Stimulated activated naive B cell treated with anti-CD40 and anti-IgM and Interleukin-4, amounts not matched to agents 10 μg/mL and 1 μg/mL and 100 μg/mL, for 72 hours (primary cell): ENCODE results near the gene ENPP5.
A peak's percentile ranks its signal among the peaks of the same experiment; 100 is the strongest.

Experiments
- ATAC-seq, 2 donors: fragments of 150-1000 bp; cut with Tn5 transposase; replicated peaks; 2 replicates each; pipeline ENCODE4 v1.10.0; 2021; ENCODE audit warnings: moderate library complexity in 1 of 2
- DNase-seq: peaks from one replicate; pipeline ENCODE4 v3.0.0; 2021
- H3K27ac Mint-ChIP-seq: one replicate; pipeline ENCODE4 v1.8.0; 2022; ENCODE audit warnings: mild to moderate bottlenecking, mixed read lengths
- H3K27me3 Mint-ChIP-seq, 2 donors: one replicate each; pipeline ENCODE4 v1.8.0; 2022; ENCODE audit warnings: mixed read lengths in 2 of 2
- H3K36me3 Mint-ChIP-seq, 2 donors: one replicate each; pipeline ENCODE4 v1.8.0; 2022; ENCODE audit warnings: mixed read lengths in 2 of 2, mild to moderate bottlenecking in 1 of 2
- H3K4me1 Mint-ChIP-seq, 2 donors: one replicate each; pipeline ENCODE4 v1.8.0; 2022; ENCODE audit warnings: mixed read lengths in 2 of 2, mild to moderate bottlenecking in 1 of 2
- H3K4me3 Mint-ChIP-seq, 2 donors: one replicate each; pipeline ENCODE4 v1.8.0; 2022; ENCODE audit warnings: mild to moderate bottlenecking in 2 of 2, mixed read lengths in 2 of 2, moderate library complexity in 1 of 2
- H3K9me3 Mint-ChIP-seq, 2 donors: one replicate each; pipeline ENCODE4 v1.8.0; 2022; ENCODE audit warnings: mixed read lengths in 2 of 2, mild to moderate bottlenecking in 1 of 2

Gene ENPP5, protein sequence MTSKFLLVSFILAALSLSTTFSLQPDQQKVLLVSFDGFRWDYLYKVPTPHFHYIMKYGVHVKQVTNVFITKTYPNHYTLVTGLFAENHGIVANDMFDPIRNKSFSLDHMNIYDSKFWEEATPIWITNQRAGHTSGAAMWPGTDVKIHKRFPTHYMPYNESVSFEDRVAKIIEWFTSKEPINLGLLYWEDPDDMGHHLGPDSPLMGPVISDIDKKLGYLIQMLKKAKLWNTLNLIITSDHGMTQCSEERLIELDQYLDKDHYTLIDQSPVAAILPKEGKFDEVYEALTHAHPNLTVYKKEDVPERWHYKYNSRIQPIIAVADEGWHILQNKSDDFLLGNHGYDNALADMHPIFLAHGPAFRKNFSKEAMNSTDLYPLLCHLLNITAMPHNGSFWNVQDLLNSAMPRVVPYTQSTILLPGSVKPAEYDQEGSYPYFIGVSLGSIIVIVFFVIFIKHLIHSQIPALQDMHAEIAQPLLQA

DNA sequence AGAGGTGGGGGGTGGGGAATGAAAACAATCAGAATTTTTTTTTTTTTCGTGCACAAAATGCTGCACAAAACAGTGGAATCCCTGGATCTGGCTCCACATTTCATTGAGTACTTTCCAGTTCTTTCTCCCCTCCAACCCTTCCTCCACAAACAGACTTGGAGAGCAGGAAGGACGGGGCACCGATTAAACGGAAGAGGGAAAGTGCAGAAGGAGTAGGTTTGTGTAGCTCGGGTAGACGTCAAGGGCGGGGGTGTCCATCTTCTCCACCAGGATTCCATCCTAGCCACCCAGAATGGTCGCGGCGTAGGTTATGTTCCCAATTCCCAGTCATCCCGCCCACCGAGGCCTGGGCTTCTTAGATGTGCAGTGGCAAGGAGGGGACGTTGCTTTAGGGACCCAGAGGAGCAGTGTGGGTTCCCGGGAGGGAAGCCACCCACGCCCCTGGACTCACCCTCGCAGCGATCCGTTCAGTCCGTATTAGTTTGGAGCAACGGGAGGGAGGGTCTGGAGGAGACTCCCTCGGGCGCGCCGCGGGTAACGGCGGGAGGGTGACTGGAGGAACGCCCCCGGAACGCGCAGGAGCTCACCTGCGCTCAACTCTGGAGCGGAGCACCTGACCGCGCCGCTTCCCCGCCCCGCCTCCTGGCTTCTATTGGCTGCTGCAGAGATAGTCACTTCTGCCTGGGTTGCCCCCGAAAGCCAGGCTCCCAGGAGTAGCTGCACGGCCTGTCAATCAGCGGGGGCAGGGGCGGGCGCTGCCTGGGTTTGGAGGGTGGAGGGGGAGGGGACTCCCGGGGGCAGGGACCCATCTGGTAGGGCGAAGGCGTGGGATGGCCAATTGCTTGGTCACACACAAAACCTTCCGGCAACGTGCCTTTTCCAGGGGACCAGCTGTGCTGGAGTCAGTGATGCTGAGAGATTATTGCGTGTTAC is at the start of gene ENPP5:
TSS of gene ENPP5 (minus strand) at position 624 of the 933 bp plus-strand sequence. CDS start 2,718 bp downstream, outside the sequence.
- H3K27ac Mint-ChIP-seq, result no peak within 1 kb of the TSS
- peaks cover 22 to 25% of the 10 kb centered on the region in 2 donors for H3K27me3 Mint-ChIP-seq
- ATAC-seq (peak; percentile 97 to 98), DNase-seq (peak; percentile 61)
- no peaks in the 10 kb centered on the region for H3K36me3 Mint-ChIP-seq
- no peaks in the 10 kb centered on the region for H3K9me3 Mint-ChIP-seq
- H3K4me3 Mint-ChIP-seq, result peak within 1 kb of the TSS; percentile 85 to 90
- peaks cover 7 to 10% of the 10 kb centered on the region in 2 donors for H3K4me1 Mint-ChIP-seq

DNA sequence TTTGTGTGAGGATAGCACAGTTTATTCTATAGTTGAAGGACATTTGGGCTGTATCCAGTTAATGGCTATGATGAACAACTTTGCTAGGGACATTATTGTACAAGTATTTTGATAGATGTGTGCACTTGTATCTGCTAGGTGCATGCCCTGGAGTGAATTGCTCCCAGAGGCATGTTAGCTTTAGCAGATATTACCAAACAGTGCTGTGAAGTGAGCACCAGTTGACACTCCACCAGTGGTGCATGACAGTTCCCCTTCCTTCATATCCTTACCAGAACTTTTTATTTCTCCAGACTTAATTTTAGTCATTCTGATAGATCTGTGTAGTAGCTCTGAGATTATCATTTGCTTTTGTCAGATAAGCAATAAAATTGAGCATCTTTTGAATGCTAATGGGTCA is 48.9 kb upstream of the ENPP5 start:
- Mint-ChIP-seq H3K27me3 (peaks cover 0 to 5% of the 10 kb centered on the region in 2 donors), H3K9me3 (no peaks in the 10 kb centered on the region), H3K4me1 (peaks cover 41 to 59% of the 10 kb centered on the region in 2 donors), H3K27ac (peak overlapping the region; percentile 97), H3K4me3 (peak overlapping the region in 1 of 2 donors; percentile 68), H3K36me3 (no peaks in the 10 kb centered on the region)
- DNase-seq, result no peak
- peak in 1 of 2 donors; percentile 22 for ATAC-seq

DNA sequence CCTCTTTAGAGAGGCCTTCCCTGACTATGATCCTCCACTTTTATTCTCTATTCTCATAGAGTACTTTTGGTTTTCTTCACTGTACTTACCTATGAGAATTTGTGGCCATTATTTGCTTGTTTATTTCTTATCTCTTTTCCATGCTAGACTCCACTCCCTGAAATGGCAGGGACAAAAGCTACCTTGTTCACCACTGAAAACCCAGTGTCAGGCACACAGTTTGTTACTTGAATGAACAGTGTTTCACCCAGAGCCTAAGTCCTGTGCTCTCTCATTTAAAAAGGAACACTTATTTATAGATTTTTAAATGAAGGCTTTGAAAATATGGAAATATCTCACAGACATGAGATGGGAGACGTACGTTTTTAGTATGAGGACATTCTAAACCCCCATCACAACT is 47.7 kb upstream of the ENPP5 start:
- Mint-ChIP-seq H3K27ac (peak overlapping the region; percentile 70), H3K4me3 (peak overlapping the region in 1 of 2 donors; percentile 62), H3K4me1 (peaks cover 41 to 59% of the 10 kb centered on the region in 2 donors), H3K9me3 (no peaks in the 10 kb centered on the region), H3K27me3 (peaks cover 0 to 1% of the 10 kb centered on the region in 2 donors), H3K36me3 (no peaks in the 10 kb centered on the region)
- ATAC-seq (no peak), DNase-seq (no peak)

DNA sequence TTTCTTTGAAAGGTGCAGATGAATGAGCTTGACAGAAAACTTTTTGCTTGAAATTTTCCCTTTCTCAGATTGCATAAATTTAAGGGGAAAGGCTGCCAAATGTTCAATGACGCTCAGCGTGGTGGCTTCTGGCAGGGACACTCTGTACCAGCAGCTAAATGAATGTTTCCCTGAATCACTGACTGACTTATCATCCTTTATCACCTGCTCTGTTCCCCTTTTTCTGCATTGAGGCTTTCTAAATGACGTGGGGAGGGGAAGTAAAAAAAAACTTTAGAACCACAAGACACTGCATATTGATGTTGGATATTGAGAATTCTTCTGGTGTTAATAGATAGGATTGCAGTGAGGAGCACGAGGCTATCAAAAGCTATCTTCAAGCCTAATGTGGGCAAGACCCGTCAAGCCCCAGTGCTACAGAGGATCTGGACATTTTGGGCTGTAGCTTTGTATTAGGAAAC is 46.9 kb upstream of the ENPP5 start:
- DNase-seq, result peak; percentile 73
- peak; percentile 83 to 85 for ATAC-seq
- Mint-ChIP-seq H3K27me3 (no peaks in the 10 kb centered on the region), H3K4me1 (peaks cover 39 to 53% of the 10 kb centered on the region in 2 donors), H3K9me3 (no peaks in the 10 kb centered on the region), H3K4me3 (peak overlapping the region; percentile 17 to 32), H3K27ac (peak overlapping the region; percentile 84), H3K36me3 (no peaks in the 10 kb centered on the region)

DNA sequence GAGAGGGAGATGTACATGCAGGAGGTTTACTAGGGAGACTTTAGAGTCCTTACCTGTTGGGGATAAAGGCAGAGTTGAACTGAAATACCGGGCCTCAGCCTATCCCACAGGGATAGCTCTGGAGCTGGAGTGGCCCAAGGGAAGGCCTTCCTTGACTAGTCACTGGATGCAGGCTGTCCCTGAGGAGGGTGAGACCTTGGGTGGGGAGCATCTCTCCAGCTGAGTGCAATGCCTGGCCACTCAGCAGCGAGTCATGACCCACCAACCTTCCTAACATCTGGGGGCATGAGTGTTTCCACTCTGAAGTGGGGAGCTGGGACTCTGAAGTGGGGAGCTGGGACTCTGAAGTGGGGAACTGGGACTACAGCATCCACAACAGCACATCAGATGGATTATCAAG is 46.1 kb upstream of the ENPP5 start:
- Mint-ChIP-seq H3K27ac (peak overlapping the region; percentile 71), H3K4me3 (no peak overlapping the region), H3K4me1 (peaks cover 39 to 52% of the 10 kb centered on the region in 2 donors), H3K9me3 (no peaks in the 10 kb centered on the region), H3K27me3 (no peaks in the 10 kb centered on the region), H3K36me3 (no peaks in the 10 kb centered on the region)
- DNase-seq (no peak), ATAC-seq (no peak)

DNA sequence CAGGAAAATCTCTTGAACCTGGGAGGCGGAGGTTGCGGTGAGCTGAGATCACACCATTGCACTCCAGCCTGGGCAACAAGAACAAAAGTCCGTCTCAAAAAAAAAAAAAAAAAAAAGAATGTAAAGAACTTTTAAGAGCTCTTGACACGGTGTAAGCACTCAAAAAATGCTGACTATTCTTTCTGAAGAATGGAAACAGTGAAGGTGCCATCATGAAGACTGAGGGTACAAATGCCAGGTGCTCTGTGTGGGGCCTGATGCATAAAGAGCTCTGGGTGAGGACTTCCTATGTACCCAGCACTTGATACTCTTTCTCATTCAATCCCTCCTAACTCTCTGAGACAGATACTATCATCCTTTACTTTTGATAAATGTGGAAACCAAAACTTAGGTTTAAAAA is 45.0 kb upstream of the ENPP5 start:
- Mint-ChIP-seq H3K36me3 (no peaks in the 10 kb centered on the region), H3K4me1 (peaks cover 37 to 49% of the 10 kb centered on the region in 2 donors), H3K9me3 (no peaks in the 10 kb centered on the region), H3K27me3 (no peaks in the 10 kb centered on the region), H3K27ac (no peak overlapping the region), H3K4me3 (no peak overlapping the region)
- no peak for DNase-seq
- no peak for ATAC-seq

DNA sequence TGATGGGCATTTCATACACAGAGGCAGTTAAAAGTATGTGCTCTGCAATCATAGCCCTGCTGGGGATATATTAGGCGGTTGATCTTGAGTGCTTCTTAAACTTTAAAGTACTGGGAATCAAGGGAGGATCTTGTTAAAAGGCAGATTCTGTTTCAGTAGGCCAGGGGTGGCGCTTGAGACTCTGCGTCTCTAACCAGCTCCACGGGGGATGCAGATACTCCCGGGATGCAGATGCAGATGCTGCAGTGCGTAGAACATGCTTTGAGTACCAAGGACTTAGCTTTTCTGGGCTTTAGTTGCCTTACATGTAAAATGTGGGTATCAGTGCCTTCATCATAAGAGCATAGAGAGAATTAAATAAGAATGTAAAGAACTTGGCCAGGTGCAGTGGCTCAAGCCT is 44.4 kb upstream of the ENPP5 start:
- no peak for DNase-seq
- no peaks in the 10 kb centered on the region for H3K27me3 Mint-ChIP-seq
- H3K4me1 Mint-ChIP-seq, result peaks cover 32 to 43% of the 10 kb centered on the region in 2 donors
- no peak overlapping the region for H3K27ac Mint-ChIP-seq
- H3K36me3 Mint-ChIP-seq, result no peaks in the 10 kb centered on the region
- no peaks in the 10 kb centered on the region for H3K9me3 Mint-ChIP-seq
- no peak overlapping the region for H3K4me3 Mint-ChIP-seq
- ATAC-seq, result no peak

DNA sequence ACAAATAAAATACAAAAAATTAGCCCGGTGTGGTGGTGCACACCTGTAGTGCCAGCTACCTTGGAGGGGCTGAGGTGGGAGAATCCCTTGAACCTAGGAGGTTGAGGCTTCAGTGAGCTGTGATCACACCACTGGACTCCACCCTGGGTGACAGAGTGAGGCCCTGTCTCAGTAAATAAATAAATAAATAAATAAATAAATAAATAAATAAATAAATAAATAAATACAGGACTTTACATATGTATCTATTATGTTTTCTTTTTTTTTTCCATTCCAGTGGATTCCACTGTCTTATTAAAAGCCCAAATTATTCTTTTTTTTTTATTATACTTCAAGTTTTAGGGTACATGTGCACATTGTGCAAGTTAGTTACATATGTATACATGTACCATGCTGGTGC is 41.1 kb upstream of the ENPP5 start:
- H3K4me3 Mint-ChIP-seq, result no peak overlapping the region
- no peak for ATAC-seq
- H3K9me3 Mint-ChIP-seq, result no peaks in the 10 kb centered on the region
- H3K4me1 Mint-ChIP-seq, result peaks cover 7 to 10% of the 10 kb centered on the region in 2 donors
- no peak for DNase-seq
- H3K27ac Mint-ChIP-seq, result no peak overlapping the region
- H3K27me3 Mint-ChIP-seq, result peaks cover 0 to 14% of the 10 kb centered on the region in 2 donors
- H3K36me3 Mint-ChIP-seq, result no peaks in the 10 kb centered on the region

DNA sequence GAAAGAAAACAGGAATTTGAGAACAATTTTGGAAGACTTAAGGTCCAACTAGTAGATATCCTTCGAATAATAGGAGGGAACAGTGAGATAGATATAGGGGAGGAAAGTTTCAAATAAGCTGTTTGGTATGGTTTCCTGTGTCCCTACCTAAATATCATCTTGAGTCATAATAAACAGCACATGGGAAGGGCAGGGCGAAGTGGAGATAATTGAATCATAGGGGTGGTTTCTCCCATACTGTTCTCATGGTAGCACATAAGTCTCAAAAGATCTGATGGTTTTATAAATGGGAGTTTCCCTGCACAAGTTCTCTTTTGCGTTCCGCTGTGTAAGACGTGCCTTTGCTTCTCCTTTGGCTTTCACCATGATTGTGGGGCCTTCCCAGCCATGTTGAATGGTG is 39.5 kb upstream of the ENPP5 start:
- DNase-seq (no peak), ATAC-seq (no peak)
- Mint-ChIP-seq H3K27ac (no peak overlapping the region), H3K4me1 (no peaks in the 10 kb centered on the region), H3K27me3 (peaks cover 5 to 19% of the 10 kb centered on the region in 2 donors), H3K36me3 (no peaks in the 10 kb centered on the region), H3K4me3 (no peak overlapping the region), H3K9me3 (no peaks in the 10 kb centered on the region)

DNA sequence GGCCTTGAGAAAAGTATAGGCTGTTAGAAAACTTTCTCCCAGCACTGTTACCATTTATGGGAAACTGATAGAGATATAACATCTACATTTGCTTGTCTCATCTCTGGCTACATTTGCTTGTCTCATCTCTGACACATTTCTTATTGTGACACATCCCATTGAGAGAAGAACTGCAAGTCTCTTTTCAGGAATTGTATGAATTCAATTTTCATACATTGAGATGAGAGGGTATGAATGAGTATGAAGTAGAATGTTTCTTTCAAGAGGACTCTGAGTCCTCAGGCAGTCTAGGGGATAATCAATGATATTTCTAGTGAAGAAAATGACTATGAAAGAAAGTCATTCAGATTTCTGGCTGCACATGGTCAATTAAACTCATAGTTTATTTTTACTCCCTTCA is 37.5 kb upstream of the ENPP5 start:
- no peak for DNase-seq
- ATAC-seq, result no peak
- no peaks in the 10 kb centered on the region for H3K36me3 Mint-ChIP-seq
- H3K4me3 Mint-ChIP-seq, result no peak overlapping the region
- no peak overlapping the region for H3K27ac Mint-ChIP-seq
- no peaks in the 10 kb centered on the region for H3K9me3 Mint-ChIP-seq
- H3K4me1 Mint-ChIP-seq, result no peaks in the 10 kb centered on the region
- peaks cover 6 to 19% of the 10 kb centered on the region in 2 donors for H3K27me3 Mint-ChIP-seq

DNA sequence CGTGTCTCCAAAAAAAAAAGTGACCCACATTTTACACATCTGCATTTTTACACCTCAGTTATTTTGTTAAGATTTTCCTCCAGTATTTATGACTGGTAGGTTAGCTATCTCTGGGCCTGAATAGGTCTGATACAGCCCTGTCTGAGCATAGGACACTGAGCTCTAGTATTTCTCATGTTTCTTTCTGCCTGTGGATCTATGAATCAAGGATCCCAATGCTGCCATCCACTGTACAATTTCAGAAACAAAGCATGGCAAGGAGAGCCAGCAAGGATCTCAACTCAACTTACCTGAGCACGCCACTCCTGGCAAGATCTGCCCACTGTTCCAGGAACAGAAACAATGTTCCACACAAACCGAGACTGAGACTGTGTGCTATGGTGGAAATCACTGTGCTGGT is 36.4 kb upstream of the ENPP5 start:
- no peak overlapping the region for H3K4me3 Mint-ChIP-seq
- no peaks in the 10 kb centered on the region for H3K36me3 Mint-ChIP-seq
- H3K27ac Mint-ChIP-seq, result no peak overlapping the region
- peaks cover 6 to 19% of the 10 kb centered on the region in 2 donors for H3K27me3 Mint-ChIP-seq
- no peak for ATAC-seq
- no peak for DNase-seq
- H3K4me1 Mint-ChIP-seq, result no peaks in the 10 kb centered on the region
- H3K9me3 Mint-ChIP-seq, result peaks cover 0 to 7% of the 10 kb centered on the region in 2 donors

DNA sequence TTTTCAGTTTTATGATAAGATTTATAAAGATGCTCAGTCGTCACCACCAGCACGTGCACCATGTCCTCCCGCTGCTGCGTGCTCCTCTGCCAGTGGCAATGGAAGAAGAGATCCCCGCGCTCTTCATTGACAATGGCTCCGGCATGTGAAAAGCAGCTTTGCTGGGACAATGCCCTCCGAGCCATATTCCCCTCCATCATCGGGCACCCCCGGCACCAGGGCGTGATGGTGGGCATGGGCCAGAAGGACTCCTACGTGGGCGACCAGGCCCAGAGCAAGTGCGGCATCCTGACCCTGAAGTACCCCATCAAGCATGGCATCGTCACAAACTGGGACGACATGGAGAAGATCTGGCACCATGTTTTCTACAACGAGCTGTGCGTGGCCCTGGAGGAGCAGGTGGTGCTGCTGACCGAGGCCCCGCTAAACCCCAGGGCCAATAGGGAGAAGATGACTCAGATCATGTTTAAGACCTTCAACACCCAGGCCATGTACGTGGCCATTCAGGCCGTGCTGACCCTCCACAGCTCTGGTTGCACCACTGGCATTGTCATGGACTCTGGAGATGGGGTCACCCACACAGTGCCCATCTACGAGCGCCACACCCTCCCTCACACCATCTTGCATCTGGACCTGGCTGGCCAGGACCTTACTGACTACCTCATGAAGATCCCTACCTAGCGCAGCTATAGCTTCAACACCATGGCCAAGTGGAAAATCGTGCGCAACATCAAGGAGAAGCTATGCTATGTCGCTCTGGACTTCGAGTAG is 34.3 kb upstream of the ENPP5 start:
- Mint-ChIP-seq H3K4me3 (no peak overlapping the region), H3K9me3 (peaks cover 0 to 7% of the 10 kb centered on the region in 2 donors)
- no peak for ATAC-seq

DNA sequence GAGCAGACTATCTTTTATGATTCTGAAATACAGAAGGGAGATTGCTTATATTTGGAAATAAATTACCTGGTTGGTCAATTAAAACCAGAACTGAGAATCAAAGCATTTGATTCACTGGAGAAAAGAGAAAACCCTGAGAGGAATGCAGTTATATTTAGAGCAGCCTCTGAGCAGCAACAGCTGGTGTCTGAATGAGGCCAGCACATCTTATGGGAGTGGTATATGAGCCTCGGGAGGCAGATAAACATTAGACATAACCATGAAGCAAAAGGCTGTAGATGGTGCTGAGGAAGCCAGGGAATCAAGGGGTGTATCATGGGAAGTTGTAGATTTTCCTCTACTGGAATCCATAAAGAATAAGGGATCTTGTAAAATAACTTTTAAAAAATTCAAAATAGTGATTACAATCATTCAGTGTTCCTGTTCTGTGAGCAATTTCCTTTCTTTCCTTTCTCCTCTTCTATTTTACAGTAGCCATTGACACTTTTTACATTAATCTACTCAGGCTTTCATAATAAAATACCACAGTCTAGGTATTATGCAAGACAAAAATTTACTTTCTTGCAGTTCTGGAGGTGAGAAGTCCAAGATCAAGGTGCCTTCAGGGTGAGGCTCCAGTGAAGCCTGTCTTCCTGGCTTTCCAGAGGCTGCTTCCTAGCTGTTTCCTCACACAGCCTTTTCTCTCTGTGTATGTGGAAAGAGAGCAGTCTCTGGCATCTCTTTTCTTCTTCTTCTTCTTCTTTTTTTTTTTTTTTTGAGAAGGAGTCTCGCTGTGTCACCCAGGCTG is 32.8 kb upstream of the ENPP5 start:
- Mint-ChIP-seq H3K4me3 (no peak overlapping the region), H3K27me3 (peaks cover 6 to 17% of the 10 kb centered on the region in 2 donors), H3K36me3 (no peaks in the 10 kb centered on the region), H3K4me1 (no peaks in the 10 kb centered on the region), H3K9me3 (peaks cover 0 to 7% of the 10 kb centered on the region in 2 donors), H3K27ac (no peak overlapping the region)
- DNase-seq (no peak), ATAC-seq (no peak)

More for the DNA sequence above, 34.3 kb upstream of the ENPP5 start:
- Mint-ChIP-seq H3K27ac (no peak overlapping the region), H3K27me3 (peaks cover 17 to 19% of the 10 kb centered on the region in 2 donors), H3K4me1 (no peaks in the 10 kb centered on the region), H3K36me3 (no peaks in the 10 kb centered on the region)
- DNase-seq, result no peak
